Activated effector memory CD4-positive, alpha-beta T cell treated with Interleukin-2 at 50 U/mL for 16 hours (primary cell): ENCODE data around the gene NKAIN4.
"Not testable (repeated sequence)": the region's sequence is repeated elsewhere in the genome, so short reads cannot be mapped to it uniquely, and the experiment has no call there.

Experiments
- DNase-seq: peaks from one replicate; pipeline ENCODE4 v3.0.0-alpha.2; 2020

NKAIN4 gene

GRCh38 chr20:63234693-63235398, 19.4 kb downstream of the NKAIN4 start:
- no peak for DNase-seq

GRCh38 chr20:63233924-63234323, 20.3 kb downstream of the NKAIN4 start:
- no peak for DNase-seq

GRCh38 chr20:63233061-63233344, 21.3 kb downstream of the NKAIN4 start:
- DNase-seq = no peak

- DNase-seq = no peak
Observed at GRCh38 chr20:63232235-63233060, 21.8 kb downstream of the NKAIN4 start.

- no peak for DNase-seq
Observed at GRCh38 chr20:63230800-63231268, 23.4 kb downstream of the NKAIN4 start.

- no peak for DNase-seq
Observed at GRCh38 chr20:63228806-63229205, 25.5 kb downstream of the NKAIN4 start.

GRCh38 chr20:63227260-63227659, 27.0 kb downstream of the NKAIN4 start:
- no peak for DNase-seq

GRCh38 chr20:63226042-63226943, 28.0 kb downstream of the NKAIN4 start:
- DNase-seq = no peak

GRCh38 chr20:63225082-63225454, 29.2 kb downstream of the NKAIN4 start:
- no peak for DNase-seq

GRCh38 chr20:63224412-63225081, 29.7 kb downstream of the NKAIN4 start:
- DNase-seq = no peak

- DNase-seq = no peak
Observed at GRCh38 chr20:63223826-63224207, 30.4 kb downstream of the NKAIN4 start.

- DNase-seq = peak; percentile 25
Observed at GRCh38 chr20:63223121-63223825, 31.0 kb downstream of the NKAIN4 start.

- DNase-seq = no peak
Observed at GRCh38 chr20:63222541-63222940, 31.7 kb downstream of the NKAIN4 start.

- DNase-seq = not testable (repeated sequence)
Observed at GRCh38 chr20:63221400-63222053, 32.7 kb downstream of the NKAIN4 start.

- no peak for DNase-seq
Observed at GRCh38 chr20:63220696-63221399, 33.4 kb downstream of the NKAIN4 start.

GRCh38 chr20:63219866-63220521, 34.3 kb downstream of the NKAIN4 start:
- DNase-seq = no peak

GRCh38 chr20:63219447-63219821, 34.8 kb downstream of the NKAIN4 start:
- DNase-seq = no peak

GRCh38 chr20:63218701-63219446, 35.4 kb downstream of the NKAIN4 start:
- no peak for DNase-seq

- no peak for DNase-seq
Observed at GRCh38 chr20:63217706-63218105, 36.6 kb downstream of the NKAIN4 start.
